Suprapubic skin (tissue), 4 donors: ENCODE measurements around the gene FGD3. TPM values are rescaled to one million over a fixed set of nuclear protein-coding genes. Genes with fewer than 3 reads are reported as not detected.

Experiments used
- DNase-seq, 2 donors: peaks; one replicate each; pipeline ENCODE4 v3.0.0-alpha.2; 2019; ENCODE audit warnings: low spot score in 2 of 2
- H3K27ac ChIP-seq: fragments of 200-600 bp; sonication (generic); one replicate; pipeline ENCODE4 v1.5.1; 2019
- H3K27me3 ChIP-seq: fragments of 200-600 bp; sonication (generic); one replicate; pipeline ENCODE4 v1.5.1; 2019
- H3K36me3 ChIP-seq: fragments of 200-600 bp; sonication (generic); one replicate; pipeline ENCODE4 v1.5.1; 2019
- H3K4me1 ChIP-seq: fragments of 200-600 bp; sonication (generic); one replicate; pipeline ENCODE4 v1.5.1; 2019
- H3K4me3 ChIP-seq: fragments of 200-600 bp; sonication (generic); one replicate; pipeline ENCODE4 v1.5.1; 2019; ENCODE audit warnings: mild to moderate bottlenecking
- H3K9me3 ChIP-seq: fragments of 200-600 bp; sonication (generic); one replicate; pipeline ENCODE4 v1.5.1; 2019
- CTCF ChIP-seq, 2 donors: fragments of 200-600 bp in 1 of 2; fragments of 450-650 bp in 1 of 2; sonication (generic) in 1 of 2; IDR thresholded peaks; one replicate each; pipeline ENCODE4 v1.5.1; 2016 to 2019; ENCODE audit warnings: antibody characterized with exemption in 2 of 2, mild to moderate bottlenecking in 1 of 2, moderate library complexity in 1 of 2
- EP300 ChIP-seq: sonication (generic); formaldehyde crosslinking; IDR thresholded peaks from one replicate; pipeline ENCODE4 v1.6.1; 2017; ENCODE audit warnings: antibody characterized with exemption
- POLR2A ChIP-seq, 2 donors: fragments of 450-650 bp; IDR thresholded peaks; one replicate each; pipeline ENCODE4 v1.6.1; 2017; ENCODE audit warnings: antibody characterized with exemption in 2 of 2, mild to moderate bottlenecking in 2 of 2, moderate library complexity in 2 of 2
- POLR2AphosphoS5 ChIP-seq, 3 donors: sonication (generic); formaldehyde crosslinking; IDR thresholded peaks; one replicate each; pipeline ENCODE4 v1.6.1; 2017; ENCODE audit warnings: antibody characterized with exemption in 3 of 3
- whole genome bisulfite sequencing: methylation state at CpG from one replicate; pipeline ENCODE4 v1.1.5; 2018; 5-methylcytosine and 5-hydroxymethylcytosine counted together
- total RNA-seq, 4 donors: library from RNA; depleted of rRNA; stranded (reverse); fragments of >200 nt; gene quantifications; one replicate each; pipeline ENCODE4 v1.1.0, GENCODE V29; 2016

FGD3 gene
- total RNA-seq, 4 donors from 2014 or later = 4.6 to 9.2 (median 6.6) TPM

- no peaks in the 10 kb centered on the region for H3K36me3 ChIP-seq
- DNase-seq = no peak
- no peak for TF ChIP-seq POLR2A (IDR thresholded peaks at IDR 0.05)
- no peak for TF ChIP-seq EP300
- TF ChIP-seq CTCF (IDR thresholded peaks at IDR 0.05) = no peak
- no peak for TF ChIP-seq POLR2AphosphoS5 (IDR thresholded peaks at IDR 0.05)
- H3K9me3 ChIP-seq = peaks cover 5% of the 10 kb centered on the region
- H3K4me1 ChIP-seq = peaks cover 8% of the 10 kb centered on the region
- H3K4me3 ChIP-seq = no peak overlapping the region
- H3K27ac ChIP-seq = no peak overlapping the region
- 85% methylated on average over 2 of the region's 2 CpGs for WGBS
- H3K27me3 ChIP-seq = no peaks in the 10 kb centered on the region
Observed at GRCh38 chr9:93001031-93001430, 53.7 kb downstream of the FGD3 start.

- DNase-seq = no peak
- 87% methylated on average over 8 of the region's 8 CpGs for WGBS
- TF ChIP-seq CTCF (IDR thresholded peaks at IDR 0.05) (no peak), POLR2AphosphoS5 (IDR thresholded peaks at IDR 0.05) (no peak), POLR2A (IDR thresholded peaks at IDR 0.05) (no peak), EP300 (no peak)
- H3K4me1 ChIP-seq = peaks cover 8% of the 10 kb centered on the region
- H3K27ac ChIP-seq = no peak overlapping the region
- no peaks in the 10 kb centered on the region for H3K36me3 ChIP-seq
- no peak overlapping the region for H3K4me3 ChIP-seq
- no peaks in the 10 kb centered on the region for H3K27me3 ChIP-seq
- peaks cover 5% of the 10 kb centered on the region for H3K9me3 ChIP-seq
Observed at GRCh38 chr9:93002700-93003099, 55.4 kb downstream of the FGD3 start.

- 44% methylated on average over 28 of the region's 28 CpGs for WGBS
Observed at GRCh38 chr9:93003552-93004407, 56.5 kb downstream of the FGD3 start.

GRCh38 chr9:93004561-93004960 lies 57.2 kb downstream of the FGD3 start:
- H3K27ac ChIP-seq = no peak overlapping the region
- H3K9me3 ChIP-seq = peaks cover 2% of the 10 kb centered on the region
- H3K4me1 ChIP-seq = peaks cover 8% of the 10 kb centered on the region
- WGBS = 87% methylated on average over 9 of the region's 9 CpGs
- no peak for TF ChIP-seq EP300
- no peak for TF ChIP-seq CTCF (IDR thresholded peaks at IDR 0.05)
- TF ChIP-seq POLR2A (IDR thresholded peaks at IDR 0.05) = no peak
- no peaks in the 10 kb centered on the region for H3K36me3 ChIP-seq
- no peak overlapping the region for H3K4me3 ChIP-seq
- H3K27me3 ChIP-seq = no peaks in the 10 kb centered on the region
- DNase-seq = no peak

More at GRCh38 chr9:93003552-93004407, 56.5 kb downstream of the FGD3 start:
- Histone ChIP-seq H3K9me3 (peaks cover 5% of the 10 kb centered on the region), H3K27me3 (no peaks in the 10 kb centered on the region), H3K36me3 (no peaks in the 10 kb centered on the region), H3K4me1 (peaks cover 8% of the 10 kb centered on the region), H3K4me3 (peak overlapping the region; percentile 8), H3K27ac (no peak overlapping the region)
- DNase-seq = no peak
- TF ChIP-seq CTCF (IDR thresholded peaks at IDR 0.05) = peak in 1 of 2 donors; percentile 55
- TF ChIP-seq EP300 = no peak

GRCh38 chr9:93005876-93006275 lies 58.6 kb downstream of the FGD3 start:
- WGBS = 83% methylated on average over 12 of the region's 12 CpGs
- Histone ChIP-seq H3K27ac (no peak overlapping the region), H3K36me3 (no peaks in the 10 kb centered on the region), H3K4me3 (no peak overlapping the region), H3K4me1 (peaks cover 8% of the 10 kb centered on the region), H3K27me3 (no peaks in the 10 kb centered on the region), H3K9me3 (no peaks in the 10 kb centered on the region)
- no peak for DNase-seq
- TF ChIP-seq POLR2A (IDR thresholded peaks at IDR 0.05) (no peak), EP300 (no peak), CTCF (IDR thresholded peaks at IDR 0.05) (no peak), POLR2AphosphoS5 (IDR thresholded peaks at IDR 0.05) (no peak)
